Liver (tissue), 9 donors: Measurements from ENCODE around the gene NAT9. TPM values are rescaled to one million over a fixed set of nuclear protein-coding genes. Genes with fewer than 3 reads are reported as not detected.

Experiments
- DNase-seq: peaks from one replicate; pipeline ENCODE4 v3.0.0-alpha.2; 2017; ENCODE audit warnings: low spot score
- H3K27ac ChIP-seq, 2 donors: one replicate each; pipeline ENCODE4 v1.7.0; 2013; ENCODE audit warnings: inconsistent platforms in 2 of 2, low read length in 2 of 2, control low read depth in 1 of 2, low read depth in 1 of 2, mild to moderate bottlenecking in 1 of 2
- H3K27me3 ChIP-seq, 4 donors: one replicate each; pipeline versions ENCODE4 v1.6.1 to v1.7.0; 2013; ENCODE audit warnings: low read length in 3 of 4, inconsistent platforms in 1 of 4, mild to moderate bottlenecking in 1 of 4, moderate library complexity in 1 of 4; ENCODE audit not compliant: control insufficient read depth in 4 of 4, insufficient read depth in 4 of 4
- H3K36me3 ChIP-seq, 4 donors: one replicate each; pipeline versions ENCODE4 v1.6.1 to v1.7.0; 2013; ENCODE audit warnings: low read length in 3 of 4, mild to moderate bottlenecking in 3 of 4, low read depth in 1 of 4, moderate library complexity in 1 of 4; ENCODE audit not compliant: control insufficient read depth in 4 of 4, insufficient read depth in 3 of 4
- H3K4me1 ChIP-seq, 4 donors: one replicate each; pipeline versions ENCODE4 v1.6.1 to v1.7.0; 2013; ENCODE audit warnings: low read length in 3 of 4, mild to moderate bottlenecking in 3 of 4, moderate library complexity in 1 of 4; ENCODE audit not compliant: control insufficient read depth in 4 of 4, insufficient read depth in 4 of 4
- H3K4me3 ChIP-seq, 3 donors: one replicate each; pipeline versions ENCODE4 v1.6.1 to v1.7.0; 2013; ENCODE audit warnings: low read length in 3 of 3, control low read depth in 1 of 3, low read depth in 1 of 3, mild to moderate bottlenecking in 1 of 3
- H3K9ac ChIP-seq, 2 donors: one replicate each; pipeline ENCODE4 v1.7.0; 2013; ENCODE audit warnings: low read length in 2 of 2, mild to moderate bottlenecking in 2 of 2, moderate library complexity in 2 of 2, control low read depth in 1 of 2, low read depth in 1 of 2
- H3K9me3 ChIP-seq, 4 donors: one replicate each; pipeline versions ENCODE4 v1.6.1 to v1.7.0; 2013; ENCODE audit warnings: low read length in 3 of 4; ENCODE audit not compliant: control insufficient read depth in 4 of 4
- CTCF ChIP-seq: fragments of 150-350 bp; IDR thresholded peaks from 2 replicates; pipeline ENCODE4 v1.5.1; 2017; ENCODE audit warnings: improper control_type of control experiment, low read depth, low read length; ENCODE audit not compliant: missing input control
- FOXA1 ChIP-seq: IDR thresholded peaks from 2 replicates; pipeline ENCODE4 v1.6.1; 2016; ENCODE audit warnings: antibody characterized with exemption
- HNF4A ChIP-seq, 2 donors: conservative IDR thresholded peaks; 2 replicates each; pipeline ENCODE4 v1.6.1; 2016; ENCODE audit warnings: antibody characterized with exemption in 2 of 2, mild to moderate bottlenecking in 2 of 2
- HNF4G ChIP-seq: IDR thresholded peaks from 2 replicates; pipeline ENCODE4 v1.6.1; 2016; ENCODE audit warnings: antibody characterized with exemption
- JUND ChIP-seq, 2 donors: IDR thresholded peaks; 2 replicates each; pipeline ENCODE4 v1.6.1; 2016; ENCODE audit warnings: antibody characterized with exemption in 2 of 2
- RAD21 ChIP-seq, 2 donors: IDR thresholded peaks; 2 replicates each; pipeline ENCODE4 v1.6.1; 2016; ENCODE audit warnings: antibody characterized with exemption in 2 of 2, mild to moderate bottlenecking in 2 of 2
- REST ChIP-seq: IDR thresholded peaks from 2 replicates; pipeline ENCODE4 v1.6.1; 2016; ENCODE audit warnings: antibody characterized with exemption, mild to moderate bottlenecking
- RXRA ChIP-seq, 2 donors: IDR thresholded peaks; 2 replicates each; pipeline ENCODE4 v1.6.1; 2017 to 2018; ENCODE audit warnings: antibody characterized with exemption in 2 of 2, mild to moderate bottlenecking in 1 of 2
- SP1 ChIP-seq: IDR thresholded peaks from 2 replicates; pipeline ENCODE4 v1.6.1; 2018; ENCODE audit warnings: antibody characterized with exemption, mild to moderate bottlenecking
- YY1 ChIP-seq: IDR thresholded peaks from 2 replicates; pipeline ENCODE4 v1.6.1; 2016; ENCODE audit warnings: antibody characterized with exemption, mild to moderate bottlenecking
- WGBS: extraction: QIAGEN DNeasy Blood & Tissue Kit; methylation state at CpG from one replicate; pipeline ENCODE4 v1.1.7; 2013; 5-methylcytosine and 5-hydroxymethylcytosine counted together
- polyA plus RNA-seq, 2 donors: library from polyadenylated mRNA; stranded (reverse) in 1 of 2; unstranded in 1 of 2; fragments of 200-250 nt in 1 of 2; fragments of >200 nt in 1 of 2; fragmentation: Nextera tagmentation in 1 of 2; extraction: Ambion mirVana in 1 of 2; gene quantifications; one replicate each; pipeline versions ENCODE4 v1.2.1 to v1.2.3, GENCODE V29; 2013 to 2015
- total RNA-seq, 2 donors: library from RNA; depleted of rRNA; stranded (reverse); fragments of >200 nt; gene quantifications; one replicate each; pipeline ENCODE4 v1.2.3, GENCODE V29; 2014
- TF ChIP-seq, protein P1 (sequence below): IDR thresholded peaks from 2 replicates; pipeline ENCODE4 v1.6.1; 2016; ENCODE audit warnings: antibody characterized with exemption
- TF ChIP-seq, protein P2 (sequence below): IDR thresholded peaks from 2 replicates; pipeline ENCODE4 v1.6.1; 2016; ENCODE audit warnings: antibody characterized with exemption
- donor health status: healthy.
- donor health status: healthy.
- donor health status: healthy.
- donor health status: healthy.
- donor health status: healthy.

The NAT9 gene
- total and polyA plus RNA-seq, 4 donors = 8.1 to 25.5 (median 17.1) TPM

GRCh38 chr17:74770498-74771318 lies 5.4 kb downstream of the NAT9 start:
- 36% methylated on average over 16 of the region's 16 CpGs for WGBS
- Histone ChIP-seq H3K9ac (no peak overlapping the region), H3K27me3 (no peaks in the 10 kb centered on the region), H3K27ac (peak overlapping the region; percentile 8 to 92), H3K9me3 (no peaks in the 10 kb centered on the region), H3K4me3 (no peak overlapping the region), H3K4me1 (peaks cover 21 to 85% (median 64%) of the 10 kb centered on the region in 4 donors), H3K36me3 (peaks cover 9 to 26% (median 17%) of the 10 kb centered on the region in 4 donors)
- TF ChIP-seq SP1 (peak; percentile 26), YY1 (no peak), CTCF (peak; percentile 92), HNF4A (conservative IDR thresholded peaks at IDR 0.05) (peak in 1 of 2 donors; percentile 27), RXRA (IDR thresholded peaks at IDR 0.05) (peak; percentile 10 to 29), RAD21 (IDR thresholded peaks at IDR 0.05) (peak; percentile 96 to 98), REST (no peak), FOXA1 (no peak), JUND (IDR thresholded peaks at IDR 0.05) (no peak), HNF4G (no peak)
- TF ChIP-seq, protein P1, sequence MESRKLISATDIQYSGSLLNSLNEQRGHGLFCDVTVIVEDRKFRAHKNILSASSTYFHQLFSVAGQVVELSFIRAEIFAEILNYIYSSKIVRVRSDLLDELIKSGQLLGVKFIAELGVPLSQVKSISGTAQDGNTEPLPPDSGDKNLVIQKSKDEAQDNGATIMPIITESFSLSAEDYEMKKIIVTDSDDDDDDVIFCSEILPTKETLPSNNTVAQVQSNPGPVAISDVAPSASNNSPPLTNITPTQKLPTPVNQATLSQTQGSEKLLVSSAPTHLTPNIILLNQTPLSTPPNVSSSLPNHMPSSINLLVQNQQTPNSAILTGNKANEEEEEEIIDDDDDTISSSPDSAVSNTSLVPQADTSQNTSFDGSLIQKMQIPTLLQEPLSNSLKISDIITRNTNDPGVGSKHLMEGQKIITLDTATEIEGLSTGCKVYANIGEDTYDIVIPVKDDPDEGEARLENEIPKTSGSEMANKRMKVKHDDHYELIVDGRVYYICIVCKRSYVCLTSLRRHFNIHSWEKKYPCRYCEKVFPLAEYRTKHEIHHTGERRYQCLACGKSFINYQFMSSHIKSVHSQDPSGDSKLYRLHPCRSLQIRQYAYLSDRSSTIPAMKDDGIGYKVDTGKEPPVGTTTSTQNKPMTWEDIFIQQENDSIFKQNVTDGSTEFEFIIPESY = no peak
- TF ChIP-seq, protein P2, sequence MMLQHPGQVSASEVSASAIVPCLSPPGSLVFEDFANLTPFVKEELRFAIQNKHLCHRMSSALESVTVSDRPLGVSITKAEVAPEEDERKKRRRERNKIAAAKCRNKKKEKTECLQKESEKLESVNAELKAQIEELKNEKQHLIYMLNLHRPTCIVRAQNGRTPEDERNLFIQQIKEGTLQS = no peak
- DNase-seq = peak; percentile 76

GRCh38 chr17:74769856-74770497 lies 6.2 kb downstream of the NAT9 start:
- WGBS = 45% methylated on average over 5 of the region's 5 CpGs

More at GRCh38 chr17:74769856-74770497, 6.2 kb downstream of the NAT9 start:
- Histone ChIP-seq H3K9ac (no peak overlapping the region), H3K27me3 (no peaks in the 10 kb centered on the region), H3K4me1 (peaks cover 21 to 85% (median 60%) of the 10 kb centered on the region in 4 donors), H3K27ac (peak overlapping the region; percentile 8 to 92), H3K9me3 (no peaks in the 10 kb centered on the region), H3K4me3 (no peak overlapping the region), H3K36me3 (peaks cover 9 to 26% (median 17%) of the 10 kb centered on the region in 4 donors)
- DNase-seq = no peak
- no peak for TF ChIP-seq RXRA (IDR thresholded peaks at IDR 0.05)
- TF ChIP-seq HNF4A (conservative IDR thresholded peaks at IDR 0.05) = peak in 1 of 2 donors; percentile 15
- TF ChIP-seq, protein P1 = no peak
